SU-DHL-6 (cell line): Measurements from ENCODE around the gene EXOC4.

Experiments used
- EZH2phosphoT487 ChIP-seq: fragments of 200-600 bp; sonication (generic), shearing (Covaris generic); conservative IDR thresholded peaks from 2 replicates; pipeline ENCODE4 v1.6.1; 2018; ENCODE audit warnings: mild to moderate bottlenecking, antibody characterized with exemption, low read length, moderate library complexity, mixed read lengths
- TF ChIP-seq, protein P1 (sequence below): fragments of 200-600 bp; sonication (generic); IDR thresholded peaks from one replicate; pipeline ENCODE4 v1.5.1; 2017; ENCODE audit warnings: antibody characterized with exemption, mild to moderate bottlenecking, low read length, moderate library complexity; ENCODE audit not compliant: insufficient read depth, poor library complexity, severe bottlenecking

- TF ChIP-seq, protein P1, sequence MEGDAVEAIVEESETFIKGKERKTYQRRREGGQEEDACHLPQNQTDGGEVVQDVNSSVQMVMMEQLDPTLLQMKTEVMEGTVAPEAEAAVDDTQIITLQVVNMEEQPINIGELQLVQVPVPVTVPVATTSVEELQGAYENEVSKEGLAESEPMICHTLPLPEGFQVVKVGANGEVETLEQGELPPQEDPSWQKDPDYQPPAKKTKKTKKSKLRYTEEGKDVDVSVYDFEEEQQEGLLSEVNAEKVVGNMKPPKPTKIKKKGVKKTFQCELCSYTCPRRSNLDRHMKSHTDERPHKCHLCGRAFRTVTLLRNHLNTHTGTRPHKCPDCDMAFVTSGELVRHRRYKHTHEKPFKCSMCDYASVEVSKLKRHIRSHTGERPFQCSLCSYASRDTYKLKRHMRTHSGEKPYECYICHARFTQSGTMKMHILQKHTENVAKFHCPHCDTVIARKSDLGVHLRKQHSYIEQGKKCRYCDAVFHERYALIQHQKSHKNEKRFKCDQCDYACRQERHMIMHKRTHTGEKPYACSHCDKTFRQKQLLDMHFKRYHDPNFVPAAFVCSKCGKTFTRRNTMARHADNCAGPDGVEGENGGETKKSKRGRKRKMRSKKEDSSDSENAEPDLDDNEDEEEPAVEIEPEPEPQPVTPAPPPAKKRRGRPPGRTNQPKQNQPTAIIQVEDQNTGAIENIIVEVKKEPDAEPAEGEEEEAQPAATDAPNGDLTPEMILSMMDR, result no peak
- TF ChIP-seq EZH2phosphoT487, result no peak
These were observed 47.2 kb downstream of the EXOC4 start for GRCh38 chr7:133300088-133300487.
